ENCODE data around the gene SLC6A4. TPM values are rescaled to one million over a fixed set of nuclear protein-coding genes. Genes with fewer than 3 reads are reported as not detected.

The SLC6A4 gene
- total and polyA plus RNA-seq, 10 of the 15 experiments (the other 5 are each of a cell fraction or from before 2014, with no cell fraction given): 5.3 to 20.6 (median 10.1) TPM

DNA sequence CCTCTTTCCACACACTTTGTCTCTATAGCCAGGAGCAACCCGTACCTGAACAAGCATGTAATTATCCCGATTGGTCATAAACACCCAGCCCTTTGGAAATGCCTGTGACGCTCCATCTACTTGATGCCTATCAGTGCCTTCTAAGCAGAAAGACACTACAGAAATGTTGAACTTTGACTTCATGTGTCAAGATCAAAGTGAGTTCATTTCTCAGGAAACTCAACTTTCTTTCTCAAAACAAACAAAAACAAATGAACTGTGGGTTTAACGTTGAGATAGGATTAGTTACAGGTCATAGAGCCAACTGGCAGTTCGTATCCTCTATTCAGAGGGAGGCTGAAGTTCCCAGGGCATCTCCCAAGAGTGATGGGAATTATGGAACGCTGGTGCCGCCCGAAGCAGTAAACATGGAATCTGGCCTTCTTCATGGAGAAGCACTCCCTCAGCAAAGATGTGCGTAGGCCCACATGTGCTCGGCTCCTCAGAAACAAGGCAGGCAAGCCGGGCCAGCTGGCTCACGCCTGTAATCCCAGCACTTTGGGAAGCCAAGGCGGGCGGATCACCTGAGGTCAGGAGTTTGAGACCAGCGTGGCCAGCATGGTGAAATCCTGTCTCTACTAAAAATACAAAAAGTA, 9.5 kb downstream of the SLC6A4 start (continued):
- TF ChIP-seq, protein P1, sequence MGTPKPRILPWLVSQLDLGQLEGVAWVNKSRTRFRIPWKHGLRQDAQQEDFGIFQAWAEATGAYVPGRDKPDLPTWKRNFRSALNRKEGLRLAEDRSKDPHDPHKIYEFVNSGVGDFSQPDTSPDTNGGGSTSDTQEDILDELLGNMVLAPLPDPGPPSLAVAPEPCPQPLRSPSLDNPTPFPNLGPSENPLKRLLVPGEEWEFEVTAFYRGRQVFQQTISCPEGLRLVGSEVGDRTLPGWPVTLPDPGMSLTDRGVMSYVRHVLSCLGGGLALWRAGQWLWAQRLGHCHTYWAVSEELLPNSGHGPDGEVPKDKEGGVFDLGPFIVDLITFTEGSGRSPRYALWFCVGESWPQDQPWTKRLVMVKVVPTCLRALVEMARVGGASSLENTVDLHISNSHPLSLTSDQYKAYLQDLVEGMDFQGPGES (IDR thresholded peaks at IDR 0.05): no peak
- no peak for TF ChIP-seq NFIC (IDR thresholded peaks at IDR 0.05; ENCODE audit: low read depth, low read length)
- TF ChIP-seq NFXL1 (IDR thresholded peaks at IDR 0.05; ENCODE audit: borderline replicate concordance): no peak
- TF ChIP-seq, protein P2, sequence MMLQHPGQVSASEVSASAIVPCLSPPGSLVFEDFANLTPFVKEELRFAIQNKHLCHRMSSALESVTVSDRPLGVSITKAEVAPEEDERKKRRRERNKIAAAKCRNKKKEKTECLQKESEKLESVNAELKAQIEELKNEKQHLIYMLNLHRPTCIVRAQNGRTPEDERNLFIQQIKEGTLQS (IDR thresholded peaks at IDR 0.05; ENCODE audit: borderline replicate concordance, extremely low read depth, low read depth, low read length): no peak
- TF ChIP-seq ETV6 (conservative IDR thresholded peaks at IDR 0.05 in 1 of 2, IDR thresholded peaks at IDR 0.05 in 1 of 2; ENCODE audit: borderline replicate concordance in 1 of 2, low read depth in 1 of 2): no peak
- TF ChIP-seq, protein P3, sequence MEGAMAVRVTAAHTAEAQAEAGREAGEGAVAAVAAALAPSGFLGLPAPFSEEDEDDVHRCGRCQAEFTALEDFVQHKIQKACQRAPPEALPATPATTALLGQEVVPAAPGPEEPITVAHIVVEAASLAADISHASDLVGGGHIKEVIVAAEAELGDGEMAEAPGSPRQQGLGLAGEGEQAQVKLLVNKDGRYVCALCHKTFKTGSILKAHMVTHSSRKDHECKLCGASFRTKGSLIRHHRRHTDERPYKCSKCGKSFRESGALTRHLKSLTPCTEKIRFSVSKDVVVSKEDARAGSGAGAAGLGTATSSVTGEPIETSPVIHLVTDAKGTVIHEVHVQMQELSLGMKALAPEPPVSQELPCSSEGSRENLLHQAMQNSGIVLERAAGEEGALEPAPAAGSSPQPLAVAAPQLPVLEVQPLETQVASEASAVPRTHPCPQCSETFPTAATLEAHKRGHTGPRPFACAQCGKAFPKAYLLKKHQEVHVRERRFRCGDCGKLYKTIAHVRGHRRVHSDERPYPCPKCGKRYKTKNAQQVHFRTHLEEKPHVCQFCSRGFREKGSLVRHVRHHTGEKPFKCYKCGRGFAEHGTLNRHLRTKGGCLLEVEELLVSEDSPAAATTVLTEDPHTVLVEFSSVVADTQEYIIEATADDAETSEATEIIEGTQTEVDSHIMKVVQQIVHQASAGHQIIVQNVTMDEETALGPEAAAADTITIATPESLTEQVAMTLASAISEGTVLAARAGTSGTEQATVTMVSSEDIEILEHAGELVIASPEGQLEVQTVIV (IDR thresholded peaks at IDR 0.05; ENCODE audit: borderline replicate concordance, partially characterized antibody): no peak
- no peak for TF ChIP-seq ZNF217 (IDR thresholded peaks at IDR 0.05)
- TF ChIP-seq, protein P4, sequence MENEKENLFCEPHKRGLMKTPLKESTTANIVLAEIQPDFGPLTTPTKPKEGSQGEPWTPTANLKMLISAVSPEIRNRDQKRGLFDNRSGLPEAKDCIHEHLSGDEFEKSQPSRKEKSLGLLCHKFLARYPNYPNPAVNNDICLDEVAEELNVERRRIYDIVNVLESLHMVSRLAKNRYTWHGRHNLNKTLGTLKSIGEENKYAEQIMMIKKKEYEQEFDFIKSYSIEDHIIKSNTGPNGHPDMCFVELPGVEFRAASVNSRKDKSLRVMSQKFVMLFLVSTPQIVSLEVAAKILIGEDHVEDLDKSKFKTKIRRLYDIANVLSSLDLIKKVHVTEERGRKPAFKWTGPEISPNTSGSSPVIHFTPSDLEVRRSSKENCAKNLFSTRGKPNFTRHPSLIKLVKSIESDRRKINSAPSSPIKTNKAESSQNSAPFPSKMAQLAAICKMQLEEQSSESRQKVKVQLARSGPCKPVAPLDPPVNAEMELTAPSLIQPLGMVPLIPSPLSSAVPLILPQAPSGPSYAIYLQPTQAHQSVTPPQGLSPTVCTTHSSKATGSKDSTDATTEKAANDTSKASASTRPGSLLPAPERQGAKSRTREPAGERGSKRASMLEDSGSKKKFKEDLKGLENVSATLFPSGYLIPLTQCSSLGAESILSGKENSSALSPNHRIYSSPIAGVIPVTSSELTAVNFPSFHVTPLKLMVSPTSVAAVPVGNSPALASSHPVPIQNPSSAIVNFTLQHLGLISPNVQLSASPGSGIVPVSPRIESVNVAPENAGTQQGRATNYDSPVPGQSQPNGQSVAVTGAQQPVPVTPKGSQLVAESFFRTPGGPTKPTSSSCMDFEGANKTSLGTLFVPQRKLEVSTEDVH (IDR thresholded peaks at IDR 0.05; ENCODE audit: low read depth, partially characterized antibody): no peak
- no peak for TF ChIP-seq MYB (IDR thresholded peaks at IDR 0.05; ENCODE audit: borderline replicate concordance, low read depth, low read length)
